ENCODE results near the gene PLA2G4E. TPM values are rescaled to one million over a fixed set of nuclear protein-coding genes. Genes with fewer than 3 reads are reported as not detected.

Gene PLA2G4E
- total RNA-seq, 4 donors from 2014 or later: not detected

DNA sequence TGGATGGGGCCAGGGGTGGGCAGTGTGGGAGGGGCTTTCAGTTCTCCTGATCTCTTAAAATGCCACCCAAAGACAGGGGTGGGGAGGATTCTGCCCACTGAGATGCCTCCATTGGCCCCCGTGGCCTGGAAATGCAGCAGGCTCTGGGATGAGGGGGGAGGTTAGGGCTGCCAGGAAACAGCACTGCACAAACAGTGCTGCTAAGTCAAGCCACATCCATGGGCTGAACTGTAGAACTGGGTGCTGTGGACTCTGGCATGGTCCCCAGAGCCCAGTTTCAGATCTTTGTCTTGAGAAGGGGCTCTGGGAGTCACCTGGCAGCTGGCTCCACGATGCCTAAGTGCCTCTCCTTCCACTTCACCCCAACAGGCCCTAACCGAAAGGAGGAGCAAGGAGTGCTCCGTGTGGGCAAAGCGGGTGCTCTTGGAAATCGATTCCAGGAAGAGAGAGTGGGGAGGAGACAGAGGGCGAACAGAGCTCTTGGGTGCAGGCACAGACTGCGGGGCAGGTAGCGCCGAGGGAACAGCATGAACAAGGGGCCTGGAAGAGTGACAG lies 7.8 kb downstream of the PLA2G4E start:
- Histone ChIP-seq H3K4me3 (replicated peaks in 1 of 3) (no peak overlapping the region), H3K36me3 (no peaks in the 10 kb centered on the region), H3K4me1 (peaks cover 0 to 6% of the 10 kb centered on the region in 2 donors), H3K27me3 (no peaks in the 10 kb centered on the region), H3K9me3 (no peaks in the 10 kb centered on the region), H3K27ac (no peak overlapping the region)
- WGBS, 2 donors: 76 to 79% methylated on average over 9 to 10 of the region's 10 CpGs
- intact Hi-C loops (cut with DNase I): no loop called here
- DNase-seq: no peak
- TF ChIP-seq, protein P1, sequence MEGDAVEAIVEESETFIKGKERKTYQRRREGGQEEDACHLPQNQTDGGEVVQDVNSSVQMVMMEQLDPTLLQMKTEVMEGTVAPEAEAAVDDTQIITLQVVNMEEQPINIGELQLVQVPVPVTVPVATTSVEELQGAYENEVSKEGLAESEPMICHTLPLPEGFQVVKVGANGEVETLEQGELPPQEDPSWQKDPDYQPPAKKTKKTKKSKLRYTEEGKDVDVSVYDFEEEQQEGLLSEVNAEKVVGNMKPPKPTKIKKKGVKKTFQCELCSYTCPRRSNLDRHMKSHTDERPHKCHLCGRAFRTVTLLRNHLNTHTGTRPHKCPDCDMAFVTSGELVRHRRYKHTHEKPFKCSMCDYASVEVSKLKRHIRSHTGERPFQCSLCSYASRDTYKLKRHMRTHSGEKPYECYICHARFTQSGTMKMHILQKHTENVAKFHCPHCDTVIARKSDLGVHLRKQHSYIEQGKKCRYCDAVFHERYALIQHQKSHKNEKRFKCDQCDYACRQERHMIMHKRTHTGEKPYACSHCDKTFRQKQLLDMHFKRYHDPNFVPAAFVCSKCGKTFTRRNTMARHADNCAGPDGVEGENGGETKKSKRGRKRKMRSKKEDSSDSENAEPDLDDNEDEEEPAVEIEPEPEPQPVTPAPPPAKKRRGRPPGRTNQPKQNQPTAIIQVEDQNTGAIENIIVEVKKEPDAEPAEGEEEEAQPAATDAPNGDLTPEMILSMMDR (IDR thresholded peaks at IDR 0.05): no peak
- no peak for TF ChIP-seq POLR2A (IDR thresholded peaks at IDR 0.05)

DNA sequence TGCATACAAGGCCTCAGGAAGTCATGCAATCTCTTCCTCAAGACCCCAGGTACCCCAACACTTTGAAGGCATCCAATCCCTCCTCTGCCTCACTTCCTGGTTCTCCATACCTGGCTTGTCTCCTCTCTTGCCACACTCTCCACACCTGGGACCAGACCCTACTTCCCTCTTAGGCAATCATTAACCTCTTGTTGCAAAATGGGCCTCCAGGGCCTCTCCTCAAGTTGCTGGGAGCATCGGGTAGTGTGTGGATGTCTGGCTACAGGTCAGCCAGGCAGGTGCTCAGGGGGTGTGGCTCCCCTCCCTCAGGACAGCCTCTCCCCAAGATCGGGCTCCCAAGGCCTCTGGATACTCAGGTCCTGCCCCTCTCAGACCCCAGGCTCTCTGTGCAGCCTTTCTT lies 8.6 kb downstream of the PLA2G4E start:
- DNase-seq: no peak
- Histone ChIP-seq H3K27ac (no peak overlapping the region), H3K9me3 (no peaks in the 10 kb centered on the region), H3K4me3 (replicated peaks in 1 of 3) (no peak overlapping the region), H3K36me3 (no peaks in the 10 kb centered on the region), H3K27me3 (no peaks in the 10 kb centered on the region), H3K4me1 (peaks cover 0 to 6% of the 10 kb centered on the region in 2 donors)
- intact Hi-C loops (cut with DNase I): no loop called here
- 47 to 51% methylated on average over 2 of the region's 2 CpGs for WGBS, 2 donors
- TF ChIP-seq POLR2A (IDR thresholded peaks at IDR 0.05): no peak
- TF ChIP-seq, protein P1 (IDR thresholded peaks at IDR 0.05): no peak

DNA sequence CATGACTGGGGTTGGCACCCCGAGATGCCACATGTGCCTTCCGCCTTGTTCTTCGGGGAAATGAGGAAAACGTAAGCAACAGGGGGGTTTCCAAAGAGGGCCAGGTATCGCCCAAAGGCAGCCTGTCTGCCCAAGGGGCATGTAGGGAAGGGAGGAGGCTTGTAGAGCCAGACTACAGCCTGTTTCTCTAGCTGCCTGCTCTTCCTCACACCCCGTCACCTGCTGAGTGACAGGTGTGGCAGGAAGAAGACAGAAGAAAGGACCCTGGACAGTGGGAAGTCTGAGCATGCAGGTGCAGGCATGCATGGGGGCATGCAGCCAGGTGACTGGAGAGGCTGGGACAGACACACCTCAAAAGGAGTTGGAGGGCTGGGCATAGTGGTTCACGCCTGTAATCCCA lies 9.8 kb downstream of the PLA2G4E start:
- no peak overlapping the region for H3K4me3 ChIP-seq (replicated peaks in 1 of 3)
- no peak for DNase-seq
- no peaks in the 10 kb centered on the region for H3K36me3 ChIP-seq
- TF ChIP-seq POLR2A (IDR thresholded peaks at IDR 0.05): no peak
- TF ChIP-seq, protein P1 (IDR thresholded peaks at IDR 0.05): no peak
- intact Hi-C loops (cut with DNase I): no loop called here
- H3K27ac ChIP-seq: no peak overlapping the region
- no peaks in the 10 kb centered on the region for H3K27me3 ChIP-seq
- H3K4me1 ChIP-seq: no peaks in the 10 kb centered on the region
- no peaks in the 10 kb centered on the region for H3K9me3 ChIP-seq
- 80 to 91% methylated on average over 7 of the region's 7 CpGs for WGBS, 2 donors

DNA sequence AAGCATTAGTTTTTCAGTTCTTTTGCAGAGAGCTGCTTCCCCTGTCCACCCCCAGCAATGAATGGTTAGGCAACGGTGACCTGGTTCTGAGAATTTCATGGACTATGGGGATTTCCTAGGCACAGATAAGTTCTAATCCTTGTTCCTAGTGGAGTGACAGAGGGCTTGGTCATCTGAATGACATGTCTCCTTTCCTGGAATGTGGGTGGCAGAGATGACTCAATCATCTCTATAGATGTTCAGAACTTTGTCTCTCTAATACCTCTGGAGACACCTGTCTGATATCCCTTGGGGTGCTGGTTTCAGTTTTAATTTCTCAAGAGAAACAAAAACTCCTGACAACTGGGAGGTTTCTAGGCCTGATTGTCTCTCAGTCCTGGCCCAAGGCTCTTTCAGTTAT lies 10.4 kb downstream of the PLA2G4E start:
- no peak for TF ChIP-seq POLR2A (IDR thresholded peaks at IDR 0.05)
- TF ChIP-seq, protein P1 (IDR thresholded peaks at IDR 0.05): no peak
- 58 to 78% methylated on average over 1 of the region's 1 CpG for WGBS, 2 donors
- H3K4me3 ChIP-seq (replicated peaks in 1 of 3): no peak overlapping the region
- no peaks in the 10 kb centered on the region for H3K9me3 ChIP-seq
- no peak overlapping the region for H3K27ac ChIP-seq
- no peak for DNase-seq
- H3K4me1 ChIP-seq: no peaks in the 10 kb centered on the region
- intact Hi-C loops (cut with DNase I): no loop called here
- H3K36me3 ChIP-seq: no peaks in the 10 kb centered on the region
- H3K27me3 ChIP-seq: no peaks in the 10 kb centered on the region

DNA sequence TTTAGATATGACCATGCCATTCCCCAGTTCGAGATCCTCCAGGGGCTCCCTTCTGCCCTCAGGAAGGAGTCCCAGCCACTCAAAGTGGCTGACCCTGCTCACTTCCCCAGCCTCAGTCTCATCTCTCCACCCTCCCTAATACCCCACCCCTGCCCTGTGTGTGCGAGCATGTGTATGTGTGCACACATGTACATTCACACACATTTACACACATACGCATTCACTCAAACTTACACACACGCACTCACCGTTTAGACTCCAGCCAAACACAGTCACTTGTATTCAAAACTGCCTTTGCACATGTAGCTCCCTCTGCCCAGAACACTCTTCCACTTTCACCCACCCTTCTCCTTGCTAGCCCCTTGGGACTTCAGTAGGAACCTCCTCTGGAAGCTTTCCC lies 11.4 kb downstream of the PLA2G4E start:
- no peak for DNase-seq
- Histone ChIP-seq H3K27ac (no peak overlapping the region), H3K27me3 (no peaks in the 10 kb centered on the region), H3K4me3 (replicated peaks in 1 of 3) (no peak overlapping the region), H3K4me1 (no peaks in the 10 kb centered on the region), H3K9me3 (no peaks in the 10 kb centered on the region), H3K36me3 (no peaks in the 10 kb centered on the region)
- 83 to 92% methylated on average over 5 of the region's 5 CpGs for WGBS, 2 donors
- intact Hi-C loops (cut with DNase I): no loop called here
- no peak for TF ChIP-seq POLR2A (IDR thresholded peaks at IDR 0.05)
- TF ChIP-seq, protein P1 (IDR thresholded peaks at IDR 0.05): no peak
